NCI-H446 (cell line): ENCODE results near the gene SMC1B.
"Not testable (repeated sequence)": the region's sequence is repeated elsewhere in the genome, so short reads cannot be mapped to it uniquely, and the experiment has no call there.

Source experiments
- DNase-seq, 2 experiments: peaks; one replicate each; lab custom pipeline; 2025; lab: John Stamatoyannopoulos, UW

SMC1B gene

GRCh38 chr22:45420011-45420410 is 6.6 kb upstream of the SMC1B start:
- DNase-seq = no peak

- DNase-seq = no peak
Measured at GRCh38 chr22:45418770-45419138, 5.4 kb upstream of the SMC1B start.

GRCh38 chr22:45418056-45418769 is 4.8 kb upstream of the SMC1B start:
- DNase-seq = no peak

- no peak for DNase-seq
Measured at GRCh38 chr22:45413013-45413367, 409 bp downstream of the SMC1B start.

- DNase-seq = no peak
Measured at GRCh38 chr22:45407793-45408192, 5.6 kb downstream of the SMC1B start.

GRCh38 chr22:45402466-45402985 is 10.9 kb downstream of the SMC1B start:
- DNase-seq = no peak

GRCh38 chr22:45399712-45400445 is 13.5 kb downstream of the SMC1B start:
- DNase-seq = no peak

- no peak for DNase-seq
Measured at GRCh38 chr22:45398214-45398613, 15.2 kb downstream of the SMC1B start.

- DNase-seq = no peak
Measured at GRCh38 chr22:45397806-45398205, 15.6 kb downstream of the SMC1B start.

- DNase-seq = no peak
Measured at GRCh38 chr22:45389546-45389945, 23.9 kb downstream of the SMC1B start.

GRCh38 chr22:45381348-45381747 is 32.1 kb downstream of the SMC1B start:
- DNase-seq = no peak

GRCh38 chr22:45376703-45377102 is 36.7 kb downstream of the SMC1B start:
- no peak for DNase-seq

- no peak for DNase-seq
Measured at GRCh38 chr22:45376009-45376408, 37.4 kb downstream of the SMC1B start.

- DNase-seq = not testable (repeated sequence)
Measured at GRCh38 chr22:45373592-45373991, 39.8 kb downstream of the SMC1B start.

- no peak for DNase-seq
Measured at GRCh38 chr22:45366713-45367112, 46.7 kb downstream of the SMC1B start.

GRCh38 chr22:45359627-45360026 is 53.8 kb downstream of the SMC1B start:
- DNase-seq = no peak

- no peak for DNase-seq
Measured at GRCh38 chr22:45358127-45358526, 55.3 kb downstream of the SMC1B start.

- no peak for DNase-seq
Measured at GRCh38 chr22:45357490-45357889, 55.9 kb downstream of the SMC1B start.

GRCh38 chr22:45353786-45354185 is 59.6 kb downstream of the SMC1B start:
- no peak for DNase-seq

- DNase-seq = not testable (repeated sequence)
Measured at GRCh38 chr22:45352757-45353156, 60.6 kb downstream of the SMC1B start.

GRCh38 chr22:45351956-45352355 is 61.4 kb downstream of the SMC1B start:
- no peak for DNase-seq

GRCh38 chr22:45349916-45350315 is 63.5 kb downstream of the SMC1B start:
- no peak for DNase-seq

GRCh38 chr22:45344334-45344733 is 69.1 kb downstream of the SMC1B start:
- DNase-seq = no peak

- no peak for DNase-seq
Measured at GRCh38 chr22:45343143-45343542, 70.3 kb downstream of the SMC1B start.
